Glutamatergic neuron (in vitro differentiated cells): ENCODE results near the gene HSPA1B. TPM values are rescaled to one million over a fixed set of nuclear protein-coding genes. Genes with fewer than 3 reads are reported as not detected.

Experiments
- DNase-seq: peaks from one replicate; pipeline ENCODE4 v3.0.0; 2022
- H3K27ac Mint-ChIP-seq: one replicate; pipeline ENCODE4 v1.8.0; 2020; ENCODE audit warnings: mild to moderate bottlenecking, mixed read lengths, inconsistent platforms; ENCODE audit not compliant: unreplicated experiment
- H3K27me3 Mint-ChIP-seq: one replicate; pipeline ENCODE4 v1.8.0; 2020; ENCODE audit warnings: mild to moderate bottlenecking, moderate library complexity, mixed read lengths, inconsistent platforms; ENCODE audit not compliant: unreplicated experiment
- H3K36me3 Mint-ChIP-seq: one replicate; pipeline ENCODE4 v1.8.0; 2020; ENCODE audit warnings: mild to moderate bottlenecking, mixed read lengths, inconsistent platforms; ENCODE audit not compliant: unreplicated experiment
- H3K4me1 Mint-ChIP-seq: one replicate; pipeline ENCODE4 v1.8.0; 2020; ENCODE audit warnings: mild to moderate bottlenecking, low read depth, mixed read lengths, inconsistent platforms; ENCODE audit not compliant: unreplicated experiment
- H3K4me3 Mint-ChIP-seq: one replicate; pipeline ENCODE4 v1.8.0; 2020; ENCODE audit warnings: mild to moderate bottlenecking, mixed read lengths, inconsistent platforms; ENCODE audit not compliant: unreplicated experiment
- H3K9me3 Mint-ChIP-seq: one replicate; pipeline ENCODE4 v1.8.0; 2020; ENCODE audit warnings: mild to moderate bottlenecking, moderate library complexity, mixed read lengths, inconsistent platforms; ENCODE audit not compliant: unreplicated experiment
- total RNA-seq: library from RNA; stranded (reverse); fragmentation: NEBNext Ultra II Directional; extraction: Animal tissue kit (Norgen Biotek cat#: 25700); gene quantifications from one replicate; pipeline ENCODE4 v1.2.1, GENCODE V29; 2021; ENCODE audit not compliant: unreplicated experiment
- TF ChIP-seq, protein P1 (sequence below): fragments of 200-600 bp; sonication (generic); IDR thresholded peaks from one replicate; pipeline ENCODE4 v1.5.0; 2021; ENCODE audit not compliant: partially characterized antibody, unreplicated experiment

Gene HSPA1B
- total RNA-seq, 1 donor from 2014 or later, result 93.9 TPM

GRCh38 chr6:31780507-31781243, 46.9 kb upstream of the HSPA1B start:
- no peak for DNase-seq
- Mint-ChIP-seq H3K4me1 (no peaks in the 10 kb centered on the region), H3K9me3 (peaks cover 2% of the 10 kb centered on the region), H3K36me3 (no peaks in the 10 kb centered on the region), H3K27me3 (peaks cover 2% of the 10 kb centered on the region), H3K27ac (no peak overlapping the region), H3K4me3 (no peak overlapping the region)
- TF ChIP-seq, protein P1, sequence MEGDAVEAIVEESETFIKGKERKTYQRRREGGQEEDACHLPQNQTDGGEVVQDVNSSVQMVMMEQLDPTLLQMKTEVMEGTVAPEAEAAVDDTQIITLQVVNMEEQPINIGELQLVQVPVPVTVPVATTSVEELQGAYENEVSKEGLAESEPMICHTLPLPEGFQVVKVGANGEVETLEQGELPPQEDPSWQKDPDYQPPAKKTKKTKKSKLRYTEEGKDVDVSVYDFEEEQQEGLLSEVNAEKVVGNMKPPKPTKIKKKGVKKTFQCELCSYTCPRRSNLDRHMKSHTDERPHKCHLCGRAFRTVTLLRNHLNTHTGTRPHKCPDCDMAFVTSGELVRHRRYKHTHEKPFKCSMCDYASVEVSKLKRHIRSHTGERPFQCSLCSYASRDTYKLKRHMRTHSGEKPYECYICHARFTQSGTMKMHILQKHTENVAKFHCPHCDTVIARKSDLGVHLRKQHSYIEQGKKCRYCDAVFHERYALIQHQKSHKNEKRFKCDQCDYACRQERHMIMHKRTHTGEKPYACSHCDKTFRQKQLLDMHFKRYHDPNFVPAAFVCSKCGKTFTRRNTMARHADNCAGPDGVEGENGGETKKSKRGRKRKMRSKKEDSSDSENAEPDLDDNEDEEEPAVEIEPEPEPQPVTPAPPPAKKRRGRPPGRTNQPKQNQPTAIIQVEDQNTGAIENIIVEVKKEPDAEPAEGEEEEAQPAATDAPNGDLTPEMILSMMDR, result no peak

GRCh38 chr6:31781244-31782125, 46.1 kb upstream of the HSPA1B start:
- Mint-ChIP-seq H3K4me1 (no peaks in the 10 kb centered on the region), H3K27me3 (peaks cover 2% of the 10 kb centered on the region), H3K4me3 (no peak overlapping the region), H3K27ac (no peak overlapping the region), H3K36me3 (no peaks in the 10 kb centered on the region), H3K9me3 (peaks cover 2% of the 10 kb centered on the region)
- no peak for DNase-seq
- TF ChIP-seq, protein P1, result no peak

GRCh38 chr6:31782126-31782855, 45.2 kb upstream of the HSPA1B start:
- TF ChIP-seq, protein P1, result no peak
- Mint-ChIP-seq H3K27ac (no peak overlapping the region), H3K9me3 (peaks cover 1% of the 10 kb centered on the region), H3K36me3 (no peaks in the 10 kb centered on the region), H3K4me1 (no peaks in the 10 kb centered on the region), H3K4me3 (no peak overlapping the region), H3K27me3 (peaks cover 2% of the 10 kb centered on the region)
- DNase-seq, result no peak

DNA sequence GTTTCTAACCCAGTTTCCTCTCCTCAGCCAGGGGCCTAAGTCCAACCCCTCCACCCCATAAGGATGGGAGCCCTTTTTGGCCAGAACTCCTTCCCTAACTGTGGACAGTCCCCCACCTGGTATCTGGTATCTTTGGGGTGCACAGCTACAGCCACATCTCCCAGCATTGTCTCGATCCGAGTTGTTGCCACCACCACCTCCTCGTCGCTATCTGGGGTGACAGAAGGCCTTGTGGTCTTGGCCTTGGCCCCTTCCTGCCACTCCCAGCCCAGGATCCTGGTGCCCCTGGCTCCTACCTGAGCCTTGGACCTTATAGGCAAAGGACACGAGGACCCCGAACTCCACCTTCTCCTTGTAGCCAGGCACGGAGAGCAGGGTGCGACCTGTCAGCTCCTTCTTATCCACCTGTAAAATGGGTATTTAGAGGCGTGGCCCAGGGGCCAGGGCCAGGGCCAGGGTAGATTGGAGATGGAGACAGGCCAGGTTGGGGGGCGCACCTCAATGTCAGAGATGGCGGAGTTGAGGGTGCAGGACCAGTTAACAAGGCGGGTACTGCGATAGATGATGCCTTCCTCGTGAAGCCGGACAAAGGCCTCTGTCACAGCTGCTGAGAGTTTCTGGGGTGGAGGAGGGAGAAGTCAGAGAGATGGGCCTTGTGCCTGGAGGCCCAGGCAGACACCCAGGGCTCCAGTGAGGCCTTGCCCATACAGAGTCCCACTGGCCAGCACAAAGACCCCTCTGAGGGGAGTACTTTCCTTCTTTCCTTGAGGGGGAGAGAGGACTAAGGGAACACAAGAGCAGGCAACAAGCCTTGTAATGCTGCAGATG, 43.2 kb upstream of the HSPA1B start:
- H3K27me3 Mint-ChIP-seq, result peaks cover 2% of the 10 kb centered on the region
- DNase-seq, result no peak
- H3K4me3 Mint-ChIP-seq, result no peak overlapping the region
- H3K36me3 Mint-ChIP-seq, result no peaks in the 10 kb centered on the region
- TF ChIP-seq, protein P1, result no peak
- H3K27ac Mint-ChIP-seq, result no peak overlapping the region
- H3K9me3 Mint-ChIP-seq, result peaks cover 3% of the 10 kb centered on the region
- no peaks in the 10 kb centered on the region for H3K4me1 Mint-ChIP-seq
